Measurements from ENCODE around the gene ADCK2.

- TF ChIP-seq CTCF (IDR thresholded peaks at IDR 0.05; ENCODE audit: low read depth, low read length, missing input control) (no peak), YY1 (IDR thresholded peaks at IDR 0.05) (no peak), HNF4G (IDR thresholded peaks at IDR 0.05) (no peak), SP1 (IDR thresholded peaks at IDR 0.05) (no peak), REST (IDR thresholded peaks at IDR 0.05) (no peak), GABPA (IDR thresholded peaks at IDR 0.05 in 1 of 2, conservative IDR thresholded peaks at IDR 0.05 in 1 of 2) (no peak), TAF1 (conservative IDR thresholded peaks at IDR 0.05) (no peak), FOXA2 (IDR thresholded peaks at IDR 0.05) (no peak), EGR1 (IDR thresholded peaks at IDR 0.05; ENCODE audit: low read depth in 2 of 2) (no peak), JUND (IDR thresholded peaks at IDR 0.05) (no peak), ZBTB33 (IDR thresholded peaks at IDR 0.05) (no peak)
- TF ChIP-seq, protein P1, sequence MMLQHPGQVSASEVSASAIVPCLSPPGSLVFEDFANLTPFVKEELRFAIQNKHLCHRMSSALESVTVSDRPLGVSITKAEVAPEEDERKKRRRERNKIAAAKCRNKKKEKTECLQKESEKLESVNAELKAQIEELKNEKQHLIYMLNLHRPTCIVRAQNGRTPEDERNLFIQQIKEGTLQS (IDR thresholded peaks at IDR 0.05) = no peak
- TF ChIP-seq, protein P2, sequence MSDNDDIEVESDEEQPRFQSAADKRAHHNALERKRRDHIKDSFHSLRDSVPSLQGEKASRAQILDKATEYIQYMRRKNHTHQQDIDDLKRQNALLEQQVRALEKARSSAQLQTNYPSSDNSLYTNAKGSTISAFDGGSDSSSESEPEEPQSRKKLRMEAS (IDR thresholded peaks at IDR 0.05) = no peak
These were observed 37.4 kb upstream of the ADCK2 start for GRCh38 chr7:140635345-140635744.

Data from liver (tissue), 3 donors.